GM21737 (cell line): ENCODE measurements around the gene STK38L.
A peak's percentile ranks its signal among the peaks of the same experiment; 100 is the strongest.

Experiments used
- ATAC-seq: cut with Tn5 transposase; IDR thresholded peaks from one replicate; pipeline ENCODE4 v1.9.1; 2021; ENCODE audit warnings: mild to moderate bottlenecking, moderate library complexity; ENCODE audit not compliant: unreplicated experiment

Gene STK38L

GRCh38 chr12:27309293-27309994 lies 65.4 kb downstream of the STK38L start:
- no peak for ATAC-seq

DNA sequence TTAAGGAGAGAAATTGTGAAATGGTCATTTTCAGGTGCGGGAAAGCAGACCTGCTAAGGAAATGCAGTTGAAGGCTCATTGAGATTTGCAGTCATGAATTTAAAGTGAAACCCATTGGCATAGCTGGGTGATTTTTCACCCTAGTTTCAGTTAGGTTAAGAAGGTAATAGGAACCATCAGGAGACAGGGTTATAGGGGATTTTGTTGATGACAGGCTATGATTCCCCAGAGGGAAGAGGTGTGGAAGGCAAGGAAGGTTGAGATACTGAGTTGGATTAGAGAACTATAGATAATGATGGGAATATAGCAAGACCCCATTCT lies 65.9 kb downstream of the STK38L start:
- ATAC-seq, result no peak

GRCh38 chr12:27316947-27317346 lies 72.9 kb downstream of the STK38L start:
- ATAC-seq, result no peak

DNA sequence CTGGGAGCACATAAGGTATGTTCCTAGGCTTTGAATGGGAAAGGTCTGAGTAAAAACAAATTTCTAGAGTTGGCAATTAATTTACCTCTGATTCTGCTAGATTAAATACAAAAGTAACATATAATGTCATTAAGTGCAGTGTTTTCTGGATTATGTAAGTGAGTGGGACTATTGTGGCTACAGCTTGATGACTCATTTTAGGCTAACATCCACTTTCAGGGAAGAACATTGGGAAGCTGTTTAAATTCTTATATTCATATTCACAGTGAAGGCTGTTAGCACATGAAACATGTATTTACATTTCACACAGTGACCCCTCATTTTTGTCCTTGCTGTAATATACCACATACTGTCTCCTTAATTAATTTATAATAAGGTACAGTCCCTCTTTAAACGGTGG lies 75.3 kb downstream of the STK38L start:
- no peak for ATAC-seq

GRCh38 chr12:27319848-27320247 lies 75.8 kb downstream of the STK38L start:
- no peak for ATAC-seq

DNA sequence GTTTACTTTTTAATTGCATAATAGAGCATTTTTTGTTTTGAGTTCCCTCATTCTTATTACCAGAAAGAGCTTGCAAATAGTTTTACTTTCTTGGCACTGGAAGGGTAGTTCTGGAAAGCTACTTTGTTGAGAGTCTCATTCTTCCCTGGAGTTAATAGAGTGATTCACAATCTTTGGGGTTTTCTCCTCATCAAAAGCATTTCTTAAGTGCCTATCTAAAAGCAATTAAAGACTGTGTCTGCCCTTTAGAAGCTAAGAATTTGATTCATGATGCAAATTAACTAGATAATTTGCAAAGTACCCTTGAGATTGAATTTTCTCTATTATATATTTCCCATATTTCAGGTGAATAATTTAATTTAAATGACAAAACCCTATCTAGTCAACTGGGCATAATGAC lies 80.4 kb downstream of the STK38L start:
- ATAC-seq, result no peak

GRCh38 chr12:27330846-27331245 lies 86.8 kb downstream of the STK38L start:
- ATAC-seq, result no peak

DNA sequence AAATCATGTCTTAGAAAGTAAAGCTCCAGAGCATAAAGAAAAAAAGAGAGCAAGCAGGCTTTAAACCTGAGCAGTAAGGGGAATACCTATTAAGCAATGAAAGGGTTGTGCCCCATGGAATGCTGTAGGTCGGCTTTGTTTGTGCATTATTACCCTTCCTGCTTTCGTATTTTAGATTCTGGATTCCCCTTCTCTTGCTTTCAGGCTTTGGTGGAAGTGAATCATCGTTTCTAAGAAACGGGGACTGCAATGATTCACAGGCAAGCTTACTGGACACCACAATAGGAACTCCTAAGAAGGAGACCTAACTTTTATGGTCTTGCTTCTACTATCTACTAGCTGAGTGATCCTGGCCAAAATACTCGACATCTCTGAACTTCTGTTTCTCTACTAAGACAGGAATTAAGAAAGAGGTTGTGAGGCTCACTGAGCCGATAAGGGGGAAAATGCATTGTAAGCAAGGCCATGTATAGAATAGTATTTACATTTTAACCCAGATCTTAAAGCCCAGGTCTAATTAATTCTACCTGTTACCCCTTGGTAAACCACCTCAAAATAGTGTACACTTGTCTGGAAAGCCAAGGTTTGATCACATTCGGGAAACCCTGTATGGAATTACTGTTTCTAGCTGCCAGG lies 87.3 kb downstream of the STK38L start:
- peak; percentile 33 for ATAC-seq

GRCh38 chr12:27331927-27332324 lies 87.8 kb downstream of the STK38L start:
- no peak for ATAC-seq

GRCh38 chr12:27332407-27332713 lies 88.3 kb downstream of the STK38L start:
- ATAC-seq, result peak; percentile 1

GRCh38 chr12:27332714-27333402 lies 88.8 kb downstream of the STK38L start, which contains the start of gene BMAL2:
Gene BMAL2, plus strand, starts transcription at chr12:27332836. Its CDS starts 237 bp downstream, at chr12:27333073.
- peak; percentile 45 for ATAC-seq

GRCh38 chr12:27333403-27334009 lies 89.4 kb downstream of the STK38L start:
- ATAC-seq, result peak; percentile 20

DNA sequence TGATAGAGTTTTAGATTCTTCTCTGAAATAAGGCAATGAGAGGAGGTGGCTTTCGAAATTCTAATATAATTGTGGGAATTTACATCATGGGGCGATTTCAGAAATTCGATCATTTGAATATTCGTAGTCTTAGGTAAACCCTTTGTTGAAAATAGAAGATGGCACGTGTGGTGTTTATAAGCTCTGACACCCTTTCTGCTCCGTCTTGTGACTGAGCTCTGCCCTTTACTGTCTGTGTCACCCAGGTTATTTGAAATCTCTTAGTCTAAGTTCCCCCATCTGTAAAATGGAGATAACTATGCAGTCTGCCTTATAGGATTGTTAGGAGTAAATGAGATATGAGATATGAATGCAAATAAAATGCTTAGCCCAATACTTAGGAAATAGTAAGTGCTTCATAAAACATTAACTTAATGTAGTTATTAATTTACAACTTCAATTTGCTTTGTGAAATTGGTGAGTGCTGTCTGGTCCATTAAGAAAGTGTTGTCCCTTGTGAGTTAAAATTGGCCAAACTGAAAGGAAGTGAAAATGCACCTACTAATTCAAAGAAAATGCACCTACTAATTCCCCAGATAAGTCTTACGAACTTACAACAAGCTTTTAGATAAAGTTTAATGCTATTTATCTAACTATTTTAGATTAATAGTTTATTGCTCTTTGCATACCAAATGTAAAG lies 90.1 kb downstream of the STK38L start:
- ATAC-seq, result no peak

- no peak for ATAC-seq
Measured at GRCh38 chr12:27334721-27335082, 90.6 kb downstream of the STK38L start.

- no peak for ATAC-seq
Measured at GRCh38 chr12:27335364-27336281, 91.5 kb downstream of the STK38L start.

GRCh38 chr12:27336282-27336653 lies 92.2 kb downstream of the STK38L start:
- no peak for ATAC-seq

DNA sequence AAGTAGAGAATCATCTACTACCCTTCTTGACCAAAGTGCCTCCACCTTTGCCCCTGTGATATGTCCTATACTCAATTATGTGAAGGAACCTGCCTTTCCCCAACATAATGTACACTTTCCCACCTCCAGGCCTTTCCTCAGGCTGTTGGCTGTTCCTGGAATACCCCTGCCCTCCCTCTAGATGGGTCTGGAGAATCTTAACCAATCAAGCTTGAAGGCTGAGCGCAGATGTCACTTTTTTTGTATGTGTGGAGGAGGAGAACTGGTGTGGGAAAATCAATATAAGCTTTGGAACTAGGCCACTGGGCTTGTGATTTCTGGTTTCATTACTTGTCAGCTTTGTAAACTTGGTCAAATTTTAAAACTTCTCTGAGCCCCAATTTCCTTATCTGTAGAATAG lies 93.3 kb downstream of the STK38L start:
- no peak for ATAC-seq

DNA sequence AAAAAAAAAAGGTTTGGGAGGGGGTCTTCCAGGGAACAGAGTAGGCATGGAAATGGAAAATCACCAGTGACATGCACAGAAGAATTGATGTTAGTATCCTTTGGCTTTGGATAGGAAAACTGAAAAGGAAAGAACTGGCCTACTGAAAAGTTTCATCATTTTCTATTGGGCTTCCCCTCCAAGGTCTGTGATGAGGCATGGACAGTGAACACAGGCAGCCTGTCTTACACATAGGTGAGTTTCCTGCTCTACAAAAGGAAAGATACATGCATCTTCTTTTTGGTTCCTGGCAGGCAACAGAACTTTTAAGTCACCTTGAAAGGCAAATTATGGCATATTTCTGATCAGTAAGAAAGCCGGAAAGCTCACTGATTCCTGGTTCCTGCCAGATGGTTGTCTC lies 94.4 kb downstream of the STK38L start:
- ATAC-seq, result no peak

- no peak for ATAC-seq
Measured at GRCh38 chr12:27340971-27341370, 96.9 kb downstream of the STK38L start.

- no peak for ATAC-seq
Measured at GRCh38 chr12:27342536-27342935, 98.5 kb downstream of the STK38L start.
